Ramos (cell line): ENCODE data around the gene USP48.

Experiments used
- in situ Hi-C: fragments of 300-500 bp; cut with MboI; formaldehyde crosslinking; loops from one replicate; pipeline ENCODE4 v1.14.3; 2022; ENCODE audit warnings: low sequenced_read_pairs; ENCODE audit not compliant: unreplicated experiment

Gene USP48

GRCh38 chr1:21662426-21663247 lies 120.3 kb downstream of the USP48 start:
- in situ Hi-C loops = loop anchor here (25.0 kb wide), 1 partner anchor 300 kb away; no protein-coding TSS in a partner anchor

GRCh38 chr1:21661886-21662285 lies 121.1 kb downstream of the USP48 start:
- in situ Hi-C loops = loop anchor here (25.0 kb wide), 1 partner anchor 300 kb away; no protein-coding TSS in a partner anchor

GRCh38 chr1:21659924-21660326 lies 123.0 kb downstream of the USP48 start:
- in situ Hi-C loops = loop anchor here (25.0 kb wide), 1 partner anchor 302 kb away; no protein-coding TSS in a partner anchor

- in situ Hi-C loops = loop anchor here (25.0 kb wide), 1 partner anchor 303 kb away; no protein-coding TSS in a partner anchor
Observed at GRCh38 chr1:21659099-21659923, 123.6 kb downstream of the USP48 start.

- in situ Hi-C loops = loop anchor here (25.0 kb wide), 1 partner anchor 305 kb away; no protein-coding TSS in a partner anchor
Observed at GRCh38 chr1:21657456-21658190, 125.3 kb downstream of the USP48 start.

GRCh38 chr1:21655748-21656147 lies 127.2 kb downstream of the USP48 start:
- in situ Hi-C loops = loop anchor here (25.0 kb wide), 1 partner anchor 307 kb away; no protein-coding TSS in a partner anchor

GRCh38 chr1:21655259-21655658 lies 127.7 kb downstream of the USP48 start:
- in situ Hi-C loops = loop anchor here (25.0 kb wide), 1 partner anchor 307 kb away; no protein-coding TSS in a partner anchor

- in situ Hi-C loops = loop anchor here (25.0 kb wide), 1 partner anchor 308 kb away; no protein-coding TSS in a partner anchor
Observed at GRCh38 chr1:21654209-21654608, 128.7 kb downstream of the USP48 start.

- in situ Hi-C loops = loop anchor here (25.0 kb wide), 1 partner anchor 309 kb away; no protein-coding TSS in a partner anchor
Observed at GRCh38 chr1:21653744-21654100, 129.2 kb downstream of the USP48 start.

GRCh38 chr1:21652937-21653743 lies 129.8 kb downstream of the USP48 start:
- in situ Hi-C loops = loop anchor here (25.0 kb wide), 1 partner anchor 309 kb away; no protein-coding TSS in a partner anchor

GRCh38 chr1:21652101-21652936 lies 130.6 kb downstream of the USP48 start:
- in situ Hi-C loops = loop anchor here (25.0 kb wide), 1 partner anchor 310 kb away; no protein-coding TSS in a partner anchor

- in situ Hi-C loops = loop anchor here (25.0 kb wide), 1 partner anchor 311 kb away; no protein-coding TSS in a partner anchor
Observed at GRCh38 chr1:21651214-21652042, 131.5 kb downstream of the USP48 start.

- in situ Hi-C loops = loop anchor here (25.0 kb wide), 1 partner anchor 312 kb away; no protein-coding TSS in a partner anchor
Observed at GRCh38 chr1:21650400-21650799, 132.5 kb downstream of the USP48 start.

- in situ Hi-C loops = no loop called here
Observed at GRCh38 chr1:21649315-21649714, 133.6 kb downstream of the USP48 start.

- in situ Hi-C loops = no loop called here
Observed at GRCh38 chr1:21648791-21649190, 134.2 kb downstream of the USP48 start.

GRCh38 chr1:21648352-21648730 lies 134.6 kb downstream of the USP48 start:
- in situ Hi-C loops = no loop called here
